GM13977 (cell line): Measurements from ENCODE around the gene LYVE1.

ENCODE experiments used
- DNase-seq: peaks from one replicate; pipeline ENCODE4 v3.0.0; 2012; ENCODE audit warnings: low spot score
- in situ Hi-C: fragments of 300-500 bp; cut with MboI; formaldehyde crosslinking; loops from one replicate; pipeline ENCODE4 v1.12.0; 2022; ENCODE audit warnings: low sequenced_read_pairs, low pct_unique_long_range_greater_than_20kb, mixed read lengths, inconsistent platforms; ENCODE audit not compliant: unreplicated experiment
- TF ChIP-seq, protein P1 (sequence below): IDR thresholded peaks from 2 replicates; pipeline ENCODE4 v1.5.1; 2012; ENCODE audit warnings: mild to moderate bottlenecking, control low read depth; ENCODE audit not compliant: insufficient read depth; ENCODE audit errors: extremely low read depth, missing control alignments

Gene LYVE1

DNA sequence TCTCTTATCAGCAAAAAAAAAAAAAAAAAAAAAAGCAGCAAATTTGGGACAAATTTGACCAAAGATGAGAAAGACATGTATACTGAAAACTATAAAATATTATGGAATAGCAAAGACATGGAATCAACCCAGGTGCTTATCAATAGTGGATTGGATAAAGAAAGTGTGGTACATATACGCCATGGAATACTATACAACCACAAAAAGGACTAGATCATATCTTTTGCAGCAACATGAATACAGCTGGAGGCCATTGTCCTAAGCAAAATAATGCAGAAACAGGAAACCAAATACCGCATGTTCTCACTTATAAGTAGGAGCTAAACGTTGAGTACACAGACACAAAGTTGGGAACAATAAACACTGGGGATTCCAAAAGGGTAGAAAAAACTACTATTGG lies 25.7 kb downstream of the LYVE1 start:
- TF ChIP-seq, protein P1, sequence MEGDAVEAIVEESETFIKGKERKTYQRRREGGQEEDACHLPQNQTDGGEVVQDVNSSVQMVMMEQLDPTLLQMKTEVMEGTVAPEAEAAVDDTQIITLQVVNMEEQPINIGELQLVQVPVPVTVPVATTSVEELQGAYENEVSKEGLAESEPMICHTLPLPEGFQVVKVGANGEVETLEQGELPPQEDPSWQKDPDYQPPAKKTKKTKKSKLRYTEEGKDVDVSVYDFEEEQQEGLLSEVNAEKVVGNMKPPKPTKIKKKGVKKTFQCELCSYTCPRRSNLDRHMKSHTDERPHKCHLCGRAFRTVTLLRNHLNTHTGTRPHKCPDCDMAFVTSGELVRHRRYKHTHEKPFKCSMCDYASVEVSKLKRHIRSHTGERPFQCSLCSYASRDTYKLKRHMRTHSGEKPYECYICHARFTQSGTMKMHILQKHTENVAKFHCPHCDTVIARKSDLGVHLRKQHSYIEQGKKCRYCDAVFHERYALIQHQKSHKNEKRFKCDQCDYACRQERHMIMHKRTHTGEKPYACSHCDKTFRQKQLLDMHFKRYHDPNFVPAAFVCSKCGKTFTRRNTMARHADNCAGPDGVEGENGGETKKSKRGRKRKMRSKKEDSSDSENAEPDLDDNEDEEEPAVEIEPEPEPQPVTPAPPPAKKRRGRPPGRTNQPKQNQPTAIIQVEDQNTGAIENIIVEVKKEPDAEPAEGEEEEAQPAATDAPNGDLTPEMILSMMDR, result no peak
- DNase-seq, result no peak
- in situ Hi-C loops, result no loop called here

DNA sequence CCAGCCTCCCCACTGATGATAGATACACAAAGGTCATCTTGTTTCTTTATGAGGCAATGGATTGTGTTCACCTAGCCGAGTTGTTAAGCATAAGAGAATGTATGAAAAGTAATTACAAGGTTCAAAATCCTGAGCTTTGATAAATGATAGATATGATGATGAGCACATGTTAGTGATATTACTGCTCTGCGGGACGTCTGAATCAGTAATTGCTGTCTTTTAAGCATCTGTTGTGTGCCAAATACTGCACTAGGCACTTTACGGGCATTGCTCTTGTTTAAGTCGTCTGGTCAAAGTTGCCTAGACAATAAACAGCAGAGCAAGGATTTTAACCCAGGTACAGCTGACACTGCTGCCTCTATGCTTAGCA lies 26.9 kb downstream of the LYVE1 start:
- no peak for DNase-seq
- TF ChIP-seq, protein P1, result no peak
- in situ Hi-C loops, result no loop called here

DNA sequence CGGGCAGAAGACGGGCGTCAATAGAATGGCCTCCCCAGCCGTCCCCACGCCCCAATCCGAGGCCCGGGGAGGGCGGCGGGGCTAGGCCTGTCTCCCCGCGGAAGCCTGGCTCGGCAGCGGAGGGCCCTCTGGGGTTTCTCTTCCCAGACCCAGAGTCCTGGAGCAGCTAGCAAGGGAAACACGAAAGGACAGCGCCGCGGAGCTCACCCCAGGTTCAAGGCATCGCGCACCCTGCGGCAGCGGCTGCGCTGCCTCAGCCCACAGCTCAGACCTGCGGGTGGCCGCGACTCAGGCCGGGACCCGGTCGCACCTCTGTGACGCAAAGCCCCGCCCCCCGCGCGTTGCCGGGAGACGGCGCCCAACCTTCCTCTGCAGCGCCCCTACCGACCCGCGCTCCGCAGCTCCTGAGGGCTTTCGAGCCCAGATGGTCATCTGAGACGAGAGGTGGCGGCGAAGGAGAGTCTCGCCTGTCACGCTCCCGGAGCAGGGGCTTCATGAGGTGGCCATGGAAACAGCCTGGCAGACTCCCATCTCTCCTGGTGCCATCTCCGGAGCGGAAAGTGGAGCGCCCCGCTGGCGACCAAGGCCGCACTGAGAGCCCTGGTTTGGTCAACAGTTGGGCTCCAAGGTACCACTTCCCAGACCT lies 27.4 kb downstream of the LYVE1 start, which contains the start of gene RNF141:
TSS of gene RNF141 (minus strand) at position 273 of the 646 bp plus-strand sequence. CDS start 7,029 bp downstream, outside the sequence.
- TF ChIP-seq, protein P1, result peak; percentile 91
- in situ Hi-C loops, result no loop called here
- peak; percentile 97 for DNase-seq

DNA sequence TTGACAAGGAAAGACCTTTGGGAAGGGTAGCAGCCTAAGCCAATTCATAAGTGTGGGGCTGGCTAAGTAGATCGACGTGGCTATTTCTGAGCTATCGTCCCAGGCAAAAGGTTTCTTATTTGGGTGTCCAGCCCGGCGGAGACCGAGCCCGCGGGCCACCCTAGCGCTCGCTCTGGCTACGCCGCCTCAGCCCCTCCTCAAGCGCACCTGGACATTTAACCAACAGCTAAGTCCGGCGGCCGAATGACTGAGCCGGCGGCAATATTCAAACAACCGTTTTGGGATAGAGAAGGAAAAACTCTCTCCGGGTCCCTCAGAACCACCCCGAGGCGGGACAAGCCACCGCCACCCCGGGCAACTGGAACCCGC lies 27.9 kb downstream of the LYVE1 start:
- no peak for DNase-seq
- in situ Hi-C loops, result no loop called here
- TF ChIP-seq, protein P1, result no peak

DNA sequence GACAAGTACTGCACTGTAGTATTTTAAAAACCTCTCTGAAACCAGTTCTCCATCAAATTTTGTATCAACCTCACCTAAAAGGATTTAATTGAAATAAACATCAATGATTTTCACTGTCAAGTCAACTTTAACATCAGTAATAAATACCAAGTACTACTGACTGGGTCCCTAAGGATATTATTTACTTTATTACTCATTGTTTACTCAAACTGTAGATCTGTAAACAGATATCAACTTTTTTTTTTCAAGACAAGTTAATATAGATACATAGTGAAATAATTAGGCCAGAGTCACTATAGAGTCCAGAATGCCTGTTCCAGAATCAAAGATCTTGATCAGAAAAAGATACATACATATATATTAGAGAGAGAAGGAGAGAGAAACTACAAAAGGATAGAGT lies 29.1 kb downstream of the LYVE1 start:
- DNase-seq, result no peak
- TF ChIP-seq, protein P1, result no peak
- in situ Hi-C loops, result no loop called here

DNA sequence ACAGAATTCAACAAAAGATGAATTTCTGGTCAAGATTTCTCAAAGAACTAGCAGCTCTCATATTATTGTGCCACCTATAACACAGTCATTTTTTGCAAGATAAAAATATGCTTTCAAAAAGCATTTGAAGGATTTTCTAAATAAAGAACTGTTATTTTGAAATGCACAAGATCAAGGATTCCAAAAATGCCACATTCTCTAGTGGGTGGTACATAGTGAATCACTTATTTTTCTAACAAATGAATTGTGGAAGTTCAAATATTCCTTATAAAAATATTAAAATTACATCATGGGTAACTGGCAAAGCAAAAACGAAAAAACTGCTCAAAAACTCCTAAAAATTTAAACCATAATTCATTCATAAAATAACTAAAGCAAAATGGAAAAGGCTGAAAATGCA lies 29.5 kb downstream of the LYVE1 start:
- no peak for DNase-seq
- in situ Hi-C loops, result no loop called here
- TF ChIP-seq, protein P1, result no peak
